Measurements from ENCODE around the gene CALN1.
"Not testable (repeated sequence)": the region's sequence is repeated elsewhere in the genome, so short reads cannot be mapped to it uniquely, and the experiment has no call there.

CALN1 gene

DNA sequence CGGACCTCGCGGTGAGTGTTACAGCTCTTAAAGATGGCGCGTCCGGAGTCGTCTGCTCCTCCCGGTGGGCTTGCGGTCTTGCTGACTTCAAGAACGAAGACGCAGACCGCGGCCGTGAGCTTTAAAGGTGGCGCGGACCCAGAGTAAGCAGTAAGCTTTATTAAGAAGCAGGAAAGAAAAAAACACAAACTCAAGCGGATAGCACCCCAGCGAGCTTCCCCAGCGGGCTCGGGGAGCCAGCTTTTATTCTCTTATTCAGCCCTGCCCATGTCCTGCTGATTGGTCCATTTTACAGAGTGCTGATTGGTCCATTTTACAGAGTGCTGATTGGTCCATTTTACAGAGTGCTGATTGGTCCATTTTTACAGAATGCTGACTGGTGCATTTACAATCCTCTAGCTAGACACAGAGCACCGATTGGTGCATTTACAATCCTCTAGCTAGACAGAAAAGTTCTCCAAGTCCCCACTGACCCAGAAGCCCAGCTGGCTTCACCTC is at the start of gene CALN1:
CALN1 (minus strand) TSS at position 218 of the 498 bp plus-strand sequence.
- not testable (repeated sequence) for DNase-seq (ENCODE audit: low read depth in 3 of 3)

DNA sequence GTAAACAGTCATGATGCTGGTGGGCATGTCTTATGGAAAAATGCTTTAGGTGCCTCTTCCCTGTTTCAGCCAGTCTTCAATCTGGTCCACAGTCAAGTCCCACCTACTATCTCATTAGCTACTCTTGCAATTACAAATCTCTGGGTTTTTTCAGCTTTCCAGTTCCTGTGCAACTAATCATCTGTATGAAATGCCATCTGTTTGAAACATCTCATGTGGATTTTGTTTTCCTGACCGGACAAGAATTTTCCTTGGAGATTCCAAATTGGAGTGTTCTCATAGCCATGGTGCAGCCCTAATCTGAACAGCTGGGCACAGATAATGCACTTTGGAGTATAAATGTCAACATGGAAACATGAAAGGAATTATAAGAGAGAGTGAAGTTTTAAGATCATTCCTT is 41.3 kb upstream of the CALN1 start:
- DNase-seq (ENCODE audit: low read depth in 3 of 3): no peak

DNA sequence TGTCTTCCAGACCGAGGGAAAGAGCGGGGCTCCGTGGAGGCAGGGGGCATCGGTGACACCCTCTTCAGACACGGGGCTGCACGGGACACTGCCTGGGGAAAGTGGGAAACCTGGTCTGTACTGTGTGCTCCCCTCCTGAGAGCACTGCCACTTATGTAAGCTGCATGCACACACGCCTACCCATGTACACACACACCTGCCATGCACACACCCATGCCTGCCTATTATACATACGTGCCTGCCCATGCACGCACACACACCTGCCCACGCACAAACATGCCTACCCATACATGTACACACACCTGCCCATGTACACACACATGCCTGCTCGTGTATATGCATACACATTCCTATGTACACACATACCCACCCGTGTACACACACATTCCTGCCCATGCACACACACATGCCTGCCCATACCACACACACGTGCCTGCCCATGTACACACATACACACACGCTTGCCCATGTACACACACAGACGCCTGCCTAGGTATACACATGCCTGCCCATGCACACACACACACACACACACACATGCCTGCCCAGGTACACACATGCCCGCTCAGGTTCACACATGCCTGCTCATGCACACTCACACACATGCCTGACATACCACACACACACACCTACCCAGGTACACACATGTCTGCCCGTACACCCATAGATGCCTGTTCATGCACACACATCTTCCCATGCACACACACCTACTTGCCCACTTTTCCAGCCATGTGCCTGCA is 35.5 kb upstream of the CALN1 start:
- DNase-seq (ENCODE audit: low read depth in 3 of 3): no peak

DNA sequence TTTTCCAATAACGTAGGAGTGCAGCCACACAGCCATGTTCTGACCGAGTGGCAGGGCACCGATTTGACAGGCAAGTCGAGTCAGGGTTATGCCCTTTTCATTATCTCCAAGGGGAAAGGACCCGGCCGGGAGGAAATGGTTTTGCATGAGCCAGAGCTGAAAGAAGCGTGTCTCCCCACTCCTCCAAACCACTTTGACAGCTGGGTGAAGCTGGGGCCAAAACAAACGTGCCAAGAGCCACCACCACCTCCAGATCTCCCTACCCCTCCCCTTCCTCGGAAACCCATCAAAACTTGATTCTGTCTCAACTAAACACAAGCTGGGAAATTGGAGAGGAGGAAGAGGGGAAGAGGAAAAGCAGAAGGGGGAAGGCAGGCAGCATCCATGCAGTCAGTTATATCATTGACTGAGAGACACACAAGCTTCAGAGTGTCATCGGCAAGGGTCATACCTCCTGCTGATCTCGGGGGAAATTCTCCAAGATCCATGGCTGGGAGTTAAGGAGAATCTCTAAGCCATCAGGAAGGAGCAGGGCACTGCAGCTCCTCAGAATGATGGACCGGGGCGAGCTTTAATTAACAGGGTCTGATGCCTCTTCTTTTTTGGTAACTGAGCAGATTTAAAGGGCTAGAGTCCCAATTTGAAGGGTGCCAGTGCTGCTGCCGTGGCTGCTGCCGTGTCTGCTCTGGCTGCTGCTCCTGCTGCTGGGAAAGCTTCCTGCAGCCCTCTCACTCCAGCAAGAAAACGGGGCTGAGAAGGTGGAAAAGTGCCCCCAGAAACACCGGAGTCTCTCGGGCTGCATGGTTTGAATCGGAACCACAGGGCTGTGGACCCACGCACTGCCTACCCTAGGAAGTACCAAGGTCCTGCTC is 34.7 kb upstream of the CALN1 start:
- DNase-seq (ENCODE audit: low read depth in 3 of 3): no peak

DNA sequence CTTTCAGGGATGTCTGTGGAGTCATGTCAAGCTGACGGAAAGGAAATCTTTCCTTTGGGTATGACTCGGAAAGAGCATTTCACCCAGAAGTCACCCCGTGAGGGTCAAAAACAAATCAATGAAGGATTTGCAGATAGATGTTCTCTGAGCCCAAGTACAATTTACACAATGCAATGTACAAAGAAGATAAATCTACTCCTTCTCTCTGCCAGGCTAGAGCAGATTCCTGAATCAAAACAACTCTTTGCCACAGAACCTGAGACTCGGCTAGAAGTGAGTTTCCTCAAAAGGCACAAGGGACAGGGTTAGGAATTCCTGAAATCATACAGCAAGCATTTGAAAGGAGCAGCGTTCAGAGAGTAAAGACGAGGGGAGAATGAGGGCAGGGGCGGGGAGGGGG is 34.0 kb upstream of the CALN1 start:
- no peak for DNase-seq (ENCODE audit: low read depth in 3 of 3)

DNA sequence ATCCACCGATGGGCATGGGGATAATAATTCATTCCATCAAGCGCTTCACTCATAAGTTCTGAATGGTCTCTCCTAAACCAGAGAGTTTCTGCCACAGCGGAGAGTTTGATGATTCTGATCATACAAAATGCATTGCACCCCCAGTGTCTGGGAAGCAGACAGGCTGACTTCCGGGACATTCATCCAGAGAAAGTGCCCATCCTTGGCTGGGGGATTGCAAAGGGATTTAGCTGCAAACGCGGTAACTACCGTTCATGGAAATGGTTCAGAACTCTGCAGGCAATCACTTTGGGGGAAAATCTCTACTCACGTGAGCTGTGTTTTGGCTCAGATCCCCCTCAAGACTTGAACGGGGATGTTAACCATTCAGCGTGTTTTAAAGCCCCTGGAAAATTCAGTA is 33.4 kb upstream of the CALN1 start:
- DNase-seq (ENCODE audit: low read depth in 3 of 3): no peak

DNA sequence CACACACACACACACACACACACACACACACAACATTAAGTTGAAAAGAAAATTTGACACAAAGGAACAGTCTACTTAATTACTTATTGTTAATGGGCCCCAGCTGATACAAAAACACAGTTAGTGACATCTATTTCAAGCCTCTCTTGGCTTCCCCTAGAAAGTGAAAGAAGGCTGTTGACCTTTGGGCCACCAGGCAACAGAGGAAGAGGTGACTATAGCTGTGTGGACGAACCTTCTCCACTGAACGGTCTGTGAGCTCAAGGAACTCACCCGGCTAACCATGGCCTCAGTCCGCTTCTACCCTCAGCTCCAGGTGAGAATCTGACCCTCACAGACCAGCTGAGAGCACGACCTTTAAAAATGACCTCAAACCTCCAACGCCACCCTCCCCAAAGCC is 32.9 kb upstream of the CALN1 start:
- DNase-seq (ENCODE audit: low read depth in 3 of 3): no peak

DNA sequence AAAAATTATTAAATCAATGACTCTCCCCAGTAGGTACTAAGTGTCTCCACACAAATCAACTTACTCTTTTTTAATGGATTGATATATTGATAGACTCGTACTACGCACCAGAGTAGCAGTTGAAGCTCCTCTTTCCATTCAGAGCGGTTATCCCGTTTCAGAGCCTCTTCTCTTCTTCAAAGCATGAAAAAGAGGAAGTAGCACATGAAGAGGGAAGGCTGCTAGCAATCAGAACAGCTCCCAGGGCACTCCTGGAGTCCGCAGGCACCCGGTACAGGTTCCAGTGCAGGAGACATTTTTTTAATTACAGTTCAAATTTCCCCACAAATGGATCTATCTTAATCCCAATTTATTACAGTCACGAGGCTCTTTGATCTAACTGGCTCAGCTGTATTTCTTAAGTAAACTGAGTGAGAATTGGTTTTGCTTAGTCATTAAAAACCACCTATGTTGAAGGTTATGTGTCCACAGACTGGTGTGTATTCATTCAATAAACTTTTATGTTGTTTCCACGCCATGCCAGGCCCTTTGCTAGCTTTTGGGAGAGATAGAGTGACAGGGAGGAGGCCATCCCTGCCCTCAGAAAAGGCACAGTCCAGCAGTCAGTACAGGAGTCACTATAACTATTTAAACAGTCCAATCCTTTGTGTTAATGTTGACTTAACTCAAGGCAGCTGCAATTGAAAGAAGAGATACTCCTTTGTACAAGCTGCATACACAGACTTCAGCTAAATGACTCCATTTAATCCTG is 32.1 kb upstream of the CALN1 start:
- DNase-seq (ENCODE audit: low read depth in 3 of 3): no peak

DNA sequence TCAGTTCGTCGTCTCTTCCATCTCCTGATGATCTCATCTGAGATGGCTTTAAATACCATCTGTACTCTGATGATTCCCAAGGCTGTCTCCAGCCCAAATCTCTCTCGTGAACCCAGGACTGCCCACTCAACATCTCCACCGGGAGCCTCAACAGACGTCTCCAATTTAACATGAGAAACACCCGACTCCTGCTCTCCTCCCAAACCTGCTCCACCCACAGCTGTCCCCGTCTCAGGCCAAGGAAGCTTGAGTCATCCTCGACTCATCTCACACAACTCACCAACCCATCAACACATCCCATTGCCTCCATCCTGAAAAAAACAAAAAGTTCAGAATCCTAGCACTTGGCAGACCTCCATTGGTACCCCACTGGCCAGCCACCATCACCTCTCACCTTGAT is 29.7 kb upstream of the CALN1 start:
- DNase-seq (ENCODE audit: low read depth in 3 of 3): no peak

DNA sequence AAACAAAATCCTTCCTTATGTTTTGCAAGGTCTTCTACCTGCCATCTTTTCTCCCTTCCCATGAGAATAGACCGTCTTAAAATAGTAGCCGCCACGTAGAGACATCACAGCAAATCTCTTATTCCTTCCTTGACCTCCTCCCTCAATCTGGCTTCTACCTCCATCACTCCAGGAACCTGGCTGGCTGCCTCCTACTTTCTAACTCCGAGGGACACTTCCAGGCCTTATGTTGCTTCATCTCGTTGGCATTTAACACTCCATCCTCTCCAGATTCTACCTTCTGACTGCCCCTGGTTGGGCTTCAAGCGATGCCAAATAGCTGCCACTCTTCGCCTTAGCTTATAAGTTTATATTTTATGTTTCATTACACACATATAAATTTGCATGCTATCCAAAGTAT is 26.4 kb upstream of the CALN1 start:
- no peak for DNase-seq (ENCODE audit: low read depth in 3 of 3)

DNA sequence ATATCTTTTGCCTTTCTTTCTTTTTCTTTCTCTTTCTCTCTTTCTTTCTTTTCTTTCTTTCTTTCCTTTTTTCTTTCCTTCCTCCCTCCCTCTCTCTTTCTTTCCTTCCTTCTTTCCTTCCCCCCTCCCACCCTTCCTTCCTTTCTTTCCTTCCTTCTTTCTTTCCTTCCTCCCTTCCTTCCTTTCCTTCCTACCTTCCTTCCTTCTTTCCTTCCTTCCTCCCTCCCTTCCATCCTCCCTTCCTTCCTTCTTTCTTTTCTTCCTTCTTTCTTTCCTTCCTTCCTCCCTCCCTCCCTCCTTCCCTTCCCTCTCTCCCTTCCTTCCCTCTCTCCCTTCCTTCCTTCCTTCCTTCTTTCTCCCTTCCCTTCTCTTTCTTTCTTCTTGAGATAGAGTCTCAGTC is 25.5 kb upstream of the CALN1 start:
- DNase-seq (ENCODE audit: low read depth in 3 of 3): no peak

DNA sequence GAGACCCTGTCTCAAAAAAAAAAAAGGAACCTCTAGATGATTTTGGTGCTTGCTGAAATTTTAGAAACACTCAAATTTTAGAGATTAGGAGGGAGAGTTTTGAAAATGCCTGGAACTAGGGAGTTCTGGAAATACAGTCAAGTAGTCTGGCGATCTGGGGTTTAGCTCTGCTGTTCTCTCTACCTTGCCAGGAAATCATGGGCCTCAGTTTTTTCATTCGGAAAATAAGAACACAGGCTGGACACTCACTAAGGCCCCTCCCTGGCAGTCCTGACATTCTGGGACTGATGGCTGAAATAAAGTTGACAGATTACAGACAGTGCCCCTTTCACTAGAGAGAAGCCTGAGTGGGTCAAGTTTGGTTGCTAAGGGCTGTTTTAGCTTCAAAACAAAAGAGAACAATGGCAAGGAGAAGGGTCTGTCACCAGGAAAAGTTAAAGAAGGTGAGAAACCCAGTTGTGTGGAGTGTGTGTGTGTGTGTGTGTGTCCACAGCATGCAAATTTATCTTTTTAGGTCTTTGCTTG is 25.0 kb upstream of the CALN1 start:
- DNase-seq (ENCODE audit: low read depth in 3 of 3): no peak

DNA sequence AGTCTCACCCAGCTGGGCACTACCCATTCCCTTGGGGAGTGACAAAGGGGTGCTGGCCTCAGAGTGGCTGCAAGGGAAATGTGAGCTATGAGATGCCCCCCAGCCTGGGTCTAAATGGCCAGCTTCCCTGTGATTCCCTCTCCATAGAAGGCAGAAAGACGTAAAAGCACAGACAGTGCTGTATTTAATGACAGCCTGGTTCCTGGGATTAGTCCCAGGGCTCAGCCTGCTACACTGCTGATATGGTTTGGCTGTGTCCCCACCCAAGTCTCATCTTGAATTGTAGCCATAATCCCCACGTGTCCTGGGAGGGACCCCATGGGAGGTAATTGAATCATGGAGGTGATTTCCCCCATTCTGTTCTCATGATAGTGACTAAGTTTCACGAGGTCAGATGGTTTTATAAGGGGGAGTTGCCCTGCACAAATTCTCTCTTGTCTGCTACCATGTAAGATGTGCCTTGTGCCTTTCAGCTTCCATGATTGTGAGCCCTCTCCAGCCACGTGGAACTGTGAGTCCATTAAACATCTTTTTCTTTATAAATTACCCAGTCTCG is 23.9 kb upstream of the CALN1 start:
- no peak for DNase-seq (ENCODE audit: low read depth in 3 of 3)

DNA sequence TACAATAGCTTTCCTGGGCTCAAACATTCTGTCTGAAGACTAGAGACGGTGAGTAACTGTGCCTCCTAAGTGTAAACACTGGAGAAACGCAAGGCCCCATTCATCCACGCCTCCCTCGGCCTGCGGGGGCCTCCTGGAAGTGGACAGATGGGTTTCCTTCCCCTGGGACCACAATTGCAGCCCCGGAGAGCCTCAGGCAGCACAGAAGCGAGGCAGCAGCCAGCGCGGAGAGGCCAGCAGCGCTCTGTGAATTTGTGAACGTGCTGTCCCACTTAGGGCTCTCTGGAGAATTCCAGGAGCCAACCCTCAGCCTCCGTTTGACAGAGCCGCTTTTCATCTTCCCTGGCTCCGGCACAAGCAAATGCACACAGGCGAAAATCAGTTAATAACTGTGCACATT is 23.2 kb upstream of the CALN1 start:
- no peak for DNase-seq (ENCODE audit: low read depth in 3 of 3)

DNA sequence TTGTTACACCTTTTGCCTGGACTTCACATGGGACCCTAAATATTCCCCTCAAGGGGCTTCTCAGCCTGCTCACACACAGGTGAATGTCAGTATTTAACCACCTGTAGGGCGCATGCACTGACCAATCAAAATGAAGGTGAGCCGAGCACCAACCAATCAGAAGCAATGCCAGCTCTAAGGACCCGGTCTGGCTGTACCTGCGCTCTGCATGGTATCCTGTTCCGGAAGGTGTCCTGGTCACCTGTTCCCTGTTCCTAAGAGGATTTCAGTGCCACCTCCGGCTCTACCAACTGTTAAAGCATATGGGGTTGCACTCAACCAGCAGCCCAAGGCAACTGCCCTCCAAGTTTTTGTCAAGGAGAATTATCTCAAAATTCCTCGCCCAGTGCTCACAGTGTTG is 18.4 kb upstream of the CALN1 start:
- DNase-seq (ENCODE audit: low read depth in 3 of 3): no peak

DNA sequence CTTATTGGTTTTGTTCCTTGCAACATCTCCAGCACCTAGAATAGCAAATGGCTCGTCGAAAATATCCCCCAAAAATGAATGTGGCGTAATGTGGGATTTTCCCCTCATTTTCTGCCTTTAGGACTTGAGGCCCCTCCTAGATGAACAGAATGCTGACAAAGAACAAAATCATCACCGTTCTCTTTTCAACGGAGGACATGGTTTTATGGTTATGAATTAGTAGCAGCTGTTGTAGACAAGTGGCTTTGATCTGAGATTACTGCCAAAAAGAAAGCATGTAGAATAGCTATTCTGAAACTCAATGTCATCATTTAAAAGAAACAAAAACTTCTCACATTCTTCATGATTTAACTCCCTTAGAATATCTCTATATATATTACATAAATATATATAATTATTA is 17.2 kb upstream of the CALN1 start:
- DNase-seq (ENCODE audit: low read depth in 3 of 3): no peak

DNA sequence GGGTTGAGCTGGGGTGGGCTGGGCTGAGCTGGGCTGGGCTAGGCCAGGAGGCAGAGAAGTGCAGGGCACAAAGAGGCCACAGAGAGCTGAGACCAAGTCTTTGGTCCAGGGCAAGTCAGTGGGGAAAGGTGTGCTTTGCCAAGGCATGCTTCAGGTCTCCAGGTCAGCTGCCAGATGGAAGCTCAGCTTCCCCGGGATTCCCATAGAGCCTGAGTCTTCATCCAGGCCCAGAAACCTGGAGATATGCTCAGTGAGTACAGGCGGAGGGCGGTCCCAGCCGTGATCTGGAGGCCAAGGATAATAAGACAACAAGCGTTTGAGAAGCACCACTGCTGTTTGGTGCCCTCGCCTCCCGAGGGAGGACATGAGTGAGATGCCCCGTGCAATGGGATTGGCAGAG is 4.7 kb upstream of the CALN1 start:
- DNase-seq (ENCODE audit: low read depth in 3 of 3): no peak

DNA sequence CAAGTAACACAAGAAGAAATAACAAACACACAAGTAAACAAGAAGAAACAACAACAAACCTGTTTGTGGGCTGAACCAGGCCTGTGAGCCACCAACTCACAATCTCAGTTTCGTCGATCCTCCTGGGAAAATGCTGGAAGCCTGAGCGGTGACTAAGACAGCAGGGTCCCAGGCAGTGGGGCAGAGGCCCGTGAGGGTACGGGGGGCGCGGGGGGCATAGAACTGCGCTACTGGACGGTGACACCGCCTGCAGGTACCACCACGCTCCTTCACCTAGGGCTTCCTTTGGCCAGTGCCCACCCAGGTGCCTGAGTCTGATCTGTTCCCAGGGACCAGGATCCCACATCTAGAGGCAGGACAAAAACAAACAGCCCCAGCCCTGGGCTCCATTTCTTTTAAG is 3.4 kb upstream of the CALN1 start:
- no peak for DNase-seq (ENCODE audit: low read depth in 3 of 3)

DNA sequence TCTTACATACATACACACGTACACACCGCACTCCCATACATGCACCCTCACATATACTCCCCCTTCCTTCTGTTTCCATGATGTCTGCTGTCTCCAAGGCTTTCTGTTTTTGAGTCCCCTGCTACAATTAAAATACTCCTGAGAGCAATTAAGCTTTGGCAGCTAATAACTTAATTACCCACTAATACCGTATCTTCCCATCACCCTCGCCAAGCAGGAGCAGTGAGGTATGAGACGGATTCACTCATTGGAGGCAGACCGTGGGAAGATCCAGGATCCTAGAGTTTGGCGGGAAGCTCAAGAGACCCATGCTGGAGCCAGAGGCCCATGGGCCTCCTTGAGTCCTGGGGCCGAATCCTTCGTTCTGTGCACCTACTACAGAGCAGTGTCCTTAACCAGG is 1.7 kb upstream of the CALN1 start:
- no peak for DNase-seq (ENCODE audit: low read depth in 3 of 3)

DNA sequence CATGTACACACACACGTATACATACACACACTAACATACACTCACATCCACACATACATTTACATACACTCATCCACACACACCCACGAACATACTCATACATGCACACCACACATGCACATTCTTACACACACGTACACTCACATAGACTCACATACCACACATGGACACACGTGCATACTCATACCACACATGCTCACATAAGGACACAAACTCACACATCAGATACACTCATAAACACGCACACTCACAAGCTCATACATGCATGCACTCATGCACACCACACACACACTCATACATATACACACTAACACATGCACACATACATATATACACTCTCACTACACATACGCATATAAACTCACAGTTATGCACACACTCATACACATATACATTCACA is 1.2 kb upstream of the CALN1 start:
- no peak for DNase-seq (ENCODE audit: low read depth in 3 of 3)

DNA sequence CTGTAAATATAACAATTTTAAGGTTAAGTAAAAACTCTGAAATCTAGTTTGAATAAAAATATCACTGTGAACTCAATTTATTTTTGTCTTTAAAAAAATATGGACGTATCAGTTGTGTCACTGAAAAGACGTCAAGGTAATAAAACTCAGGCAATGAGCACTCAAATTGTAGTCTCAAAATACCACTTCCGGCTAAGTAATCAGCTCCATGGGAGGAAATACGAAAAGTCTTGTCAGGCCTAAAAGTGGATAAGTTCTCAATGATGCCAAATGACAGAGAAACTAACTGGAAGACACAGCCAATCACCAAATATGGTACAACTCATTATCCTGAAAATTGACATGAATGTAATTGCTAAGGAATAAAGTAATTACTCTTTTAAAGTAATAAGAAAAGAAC is 719 bp downstream of the CALN1 start:
- no peak for DNase-seq (ENCODE audit: low read depth in 3 of 3)

DNA sequence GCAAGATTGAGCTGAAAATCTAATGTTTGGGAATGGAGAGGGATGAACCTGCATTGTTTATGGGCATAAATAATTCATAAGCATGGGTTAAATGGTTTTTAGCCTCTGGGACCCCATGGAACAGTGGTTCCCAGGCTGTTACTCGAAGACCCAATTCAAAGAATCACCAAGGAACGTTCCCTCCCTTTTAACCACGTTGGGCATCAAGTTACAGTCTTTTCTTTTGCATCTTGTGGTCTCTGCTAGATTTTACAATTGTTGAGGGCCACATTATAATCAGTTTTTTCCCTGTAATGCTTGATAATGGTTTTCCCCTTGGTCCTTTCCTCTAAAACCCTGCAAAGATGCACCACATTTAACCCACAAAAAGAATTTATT is 2.5 kb downstream of the CALN1 start:
- DNase-seq (ENCODE audit: low read depth in 3 of 3): no peak
